NCI-H2081 treated with DMSO at 0.1 percent for 48 hours (cell line): ENCODE results near the gene ACSL3.

ENCODE experiments used
- DNase-seq: peaks from one replicate; lab custom pipeline; 2025; lab: John Stamatoyannopoulos, UW

The ACSL3 gene

DNA sequence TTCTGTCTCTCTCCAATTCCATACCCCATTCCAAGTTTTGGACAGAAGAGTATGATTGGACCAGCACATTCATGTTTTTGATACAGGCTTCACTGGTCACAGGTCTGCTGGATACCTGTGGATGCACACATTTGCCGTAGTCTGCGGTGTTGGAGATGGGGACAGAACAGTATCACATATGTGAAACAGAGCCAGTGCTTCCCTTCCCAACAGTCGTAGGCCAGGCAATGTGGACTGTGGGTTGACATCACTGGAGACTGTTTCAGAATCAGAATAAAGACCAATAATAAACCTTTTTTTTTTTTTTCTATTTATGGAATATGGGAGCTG, 18.7 kb downstream of the ACSL3 start:
- DNase-seq, result no peak

DNA sequence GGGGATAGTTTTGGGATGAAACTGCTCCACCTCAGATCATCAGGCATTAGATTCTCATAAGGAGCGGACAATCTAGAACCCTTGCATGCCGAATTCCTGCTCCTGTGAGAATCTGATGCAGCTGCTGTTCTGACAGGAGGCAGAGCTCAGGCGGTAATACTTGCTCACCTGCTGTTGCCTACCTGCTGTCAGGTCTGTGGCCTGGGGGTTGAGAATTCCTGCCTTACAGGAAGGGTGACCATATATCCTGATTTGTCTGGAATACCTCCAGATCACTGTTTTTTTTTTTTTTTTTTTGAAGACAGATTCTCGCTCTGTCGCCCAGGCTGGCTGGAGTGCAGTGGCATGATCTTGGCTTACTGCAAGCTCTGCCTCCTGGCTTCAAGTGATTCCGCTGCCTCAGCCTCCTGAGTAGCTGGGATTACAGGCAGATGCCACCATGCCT, 21.7 kb downstream of the ACSL3 start:
- DNase-seq, result no peak

DNA sequence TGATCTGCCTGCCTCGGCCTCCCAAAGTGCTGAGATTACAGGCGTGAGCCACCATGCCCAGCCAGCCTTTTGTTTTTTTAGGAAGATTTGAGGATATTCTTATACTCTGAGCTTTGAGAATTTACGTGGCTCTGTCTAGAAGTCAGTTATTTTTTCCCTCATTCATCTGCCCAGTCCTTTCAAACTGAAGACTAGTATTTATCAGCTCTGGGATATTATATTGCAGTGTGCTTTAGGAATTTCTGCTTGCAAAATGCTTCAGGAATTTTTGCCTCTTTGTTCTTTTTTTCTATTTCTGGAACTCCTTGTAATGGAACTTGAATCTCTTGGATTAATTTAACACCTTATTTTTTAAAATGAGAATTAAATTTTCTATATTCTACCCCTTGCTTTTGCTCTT, 22.6 kb downstream of the ACSL3 start:
- no peak for DNase-seq

DNA sequence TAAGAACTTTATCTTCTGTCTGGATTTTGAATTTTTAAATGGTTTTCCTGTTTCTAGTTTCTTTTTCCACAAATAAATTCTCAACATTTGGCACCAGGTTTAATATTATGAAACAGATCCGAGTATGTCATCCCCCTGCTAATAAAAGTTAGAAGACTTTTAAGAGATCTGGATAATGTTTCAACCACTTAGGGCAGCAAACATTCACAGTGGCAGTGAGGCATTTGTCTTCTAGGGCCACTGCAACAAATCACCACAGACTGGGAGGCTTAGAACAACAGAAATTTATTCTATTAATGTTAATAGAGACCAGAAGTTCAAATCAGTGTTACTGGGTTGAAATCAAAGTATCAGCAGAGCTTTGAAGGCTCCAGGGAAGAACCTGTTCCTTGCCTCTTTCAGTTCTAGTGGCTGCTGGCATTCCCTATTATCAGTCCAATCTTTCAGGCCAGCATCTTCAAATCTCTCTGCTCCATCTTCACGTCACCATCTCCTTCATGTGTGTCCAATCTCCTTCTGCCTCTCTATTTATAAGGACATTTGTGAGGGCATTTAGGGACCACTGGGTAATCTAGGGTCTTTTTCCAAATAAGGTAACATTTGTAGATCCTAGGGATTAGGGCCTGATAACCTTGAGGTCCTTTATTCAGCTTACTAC, 23.4 kb downstream of the ACSL3 start:
- DNase-seq, result no peak

DNA sequence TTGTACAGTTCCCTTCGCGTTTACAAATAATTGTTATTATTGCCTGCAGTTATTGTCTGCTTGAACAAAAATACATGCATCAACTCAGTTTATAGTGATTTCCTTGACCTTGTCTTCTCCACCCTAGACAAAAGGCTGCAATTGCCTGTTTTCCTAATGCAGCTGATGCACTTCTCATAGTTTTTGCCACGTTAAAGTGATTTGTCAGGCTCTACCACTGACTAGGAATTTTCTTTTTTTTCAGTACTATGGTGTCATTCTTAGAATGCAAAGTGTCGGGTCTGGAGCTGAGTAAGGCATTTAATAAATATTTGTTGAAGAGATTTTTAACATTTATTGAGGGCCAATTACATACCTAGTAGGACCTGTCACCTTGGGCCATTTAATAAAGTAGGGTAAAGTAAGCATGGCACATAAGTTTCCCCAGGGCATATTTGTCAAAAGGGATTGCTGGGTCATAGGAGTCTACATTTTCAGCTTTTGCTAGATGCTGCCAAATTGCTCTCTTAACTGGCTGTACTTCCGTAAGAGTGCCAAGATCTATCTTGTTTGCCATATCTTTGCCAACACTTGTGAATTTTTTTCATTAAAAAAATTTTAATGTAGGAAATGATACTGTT, 24.1 kb downstream of the ACSL3 start:
- DNase-seq, result no peak

DNA sequence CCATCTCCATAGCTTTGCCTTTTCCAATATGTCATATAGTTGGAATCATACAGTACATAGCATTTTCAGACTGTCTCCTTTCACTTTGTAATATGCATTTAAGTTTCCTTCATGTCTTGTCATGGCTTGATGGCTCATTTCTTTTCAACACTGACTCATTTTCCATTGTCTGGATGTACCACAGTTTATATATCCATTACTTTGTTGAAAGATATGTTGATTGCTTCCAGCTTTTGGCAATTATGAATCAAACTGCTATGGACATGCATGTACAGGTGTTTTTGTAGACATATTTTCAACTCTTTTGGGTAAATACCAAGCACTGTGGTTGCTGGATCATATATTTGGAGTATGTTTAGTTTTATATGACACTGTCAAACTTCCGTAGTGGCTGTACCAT, 26.3 kb downstream of the ACSL3 start:
- DNase-seq, result no peak

DNA sequence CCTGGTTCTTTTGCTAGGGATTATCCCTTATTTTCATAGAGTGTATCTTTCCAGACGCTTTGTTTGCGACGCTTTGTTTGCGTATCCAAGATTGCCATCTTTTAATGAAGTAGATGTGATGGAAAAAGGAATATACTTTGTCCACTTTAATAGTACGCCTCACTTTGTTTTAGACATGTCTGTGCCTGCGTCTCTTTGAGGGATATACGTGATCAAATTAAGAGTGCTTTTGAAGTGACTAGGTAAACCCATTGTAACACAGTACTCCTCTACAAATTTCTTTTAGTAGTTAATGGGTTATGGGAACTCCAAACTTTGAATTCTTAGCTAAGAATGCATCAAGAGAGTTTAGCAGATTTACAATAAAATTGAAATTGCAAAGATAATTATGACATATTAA, 27.9 kb downstream of the ACSL3 start:
- DNase-seq, result no peak

DNA sequence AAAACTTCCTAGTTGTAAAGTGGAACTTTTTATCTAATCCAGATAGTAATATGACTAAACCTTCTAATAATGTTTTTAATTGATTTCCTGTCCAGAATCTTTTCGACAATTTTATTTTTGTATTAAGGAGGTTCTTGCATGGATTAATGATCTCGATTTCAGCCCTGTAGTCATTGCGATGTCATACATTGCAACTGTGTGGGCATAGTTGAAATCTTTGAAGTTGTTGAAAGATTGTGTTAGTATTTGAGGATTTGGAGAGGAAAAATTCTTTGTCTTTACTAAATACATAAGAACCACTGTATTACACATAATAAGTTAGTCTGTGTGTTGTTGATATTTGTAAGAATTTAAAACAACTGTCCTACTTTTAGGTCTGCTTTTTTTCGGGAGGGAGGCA, 31.1 kb downstream of the ACSL3 start:
- DNase-seq, result no peak

DNA sequence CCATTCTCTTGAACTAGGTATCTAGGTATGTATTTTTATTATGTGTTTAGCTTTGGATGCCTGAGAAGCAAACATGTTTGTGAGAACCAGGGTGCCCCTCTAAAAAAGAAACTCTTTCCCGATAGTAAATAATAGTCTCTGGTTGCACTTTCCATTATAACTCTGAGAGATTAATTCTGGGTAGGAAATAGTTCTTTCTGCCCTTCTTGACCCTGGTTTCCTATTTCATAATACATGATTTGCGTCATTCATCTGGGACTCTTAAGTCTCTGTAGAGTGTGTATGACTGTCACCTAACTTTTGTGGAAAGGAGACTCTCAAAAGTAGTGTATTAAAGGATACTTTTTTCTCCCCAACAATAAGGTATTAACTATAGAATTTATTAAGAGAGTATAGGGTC, 31.5 kb downstream of the ACSL3 start:
- DNase-seq, result no peak

DNA sequence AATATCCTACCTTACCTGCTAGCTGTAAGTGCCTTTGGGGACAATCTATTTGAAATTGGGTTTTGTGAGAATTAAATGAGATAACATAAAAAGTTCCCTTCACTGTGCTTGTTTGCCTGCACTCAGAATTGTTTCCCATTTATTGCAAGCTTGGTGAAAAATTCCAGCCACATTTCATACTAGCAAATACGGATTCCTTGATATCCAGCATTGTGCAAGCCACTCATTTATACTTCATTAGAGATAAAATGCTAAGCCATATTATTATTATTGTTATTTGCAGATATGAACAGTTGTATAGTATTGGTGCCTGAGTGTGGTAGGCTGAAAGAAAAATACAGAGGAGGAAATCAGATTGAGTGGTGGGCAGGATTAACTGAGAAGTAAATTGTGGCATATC, 31.9 kb downstream of the ACSL3 start:
- DNase-seq, result no peak

DNA sequence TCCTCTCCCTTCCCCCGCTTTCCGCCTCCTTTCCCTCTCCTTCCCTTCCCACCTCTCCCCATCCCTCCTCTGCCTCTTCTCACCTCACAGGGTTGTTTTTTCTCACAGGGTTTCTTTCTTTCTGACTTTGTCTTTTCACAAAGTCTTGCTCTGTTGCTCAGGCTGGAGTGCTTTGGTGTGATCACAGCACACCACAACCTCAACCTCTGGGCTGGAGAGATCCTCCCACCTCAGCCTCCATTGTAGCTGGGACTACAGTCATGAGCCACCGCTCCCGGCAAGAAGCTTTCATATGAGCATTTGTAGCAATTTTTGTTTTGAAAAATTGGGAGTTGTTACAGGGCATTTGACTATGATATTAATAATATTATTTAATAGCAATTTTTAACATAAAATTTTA, 32.9 kb downstream of the ACSL3 start:
- DNase-seq, result no peak

DNA sequence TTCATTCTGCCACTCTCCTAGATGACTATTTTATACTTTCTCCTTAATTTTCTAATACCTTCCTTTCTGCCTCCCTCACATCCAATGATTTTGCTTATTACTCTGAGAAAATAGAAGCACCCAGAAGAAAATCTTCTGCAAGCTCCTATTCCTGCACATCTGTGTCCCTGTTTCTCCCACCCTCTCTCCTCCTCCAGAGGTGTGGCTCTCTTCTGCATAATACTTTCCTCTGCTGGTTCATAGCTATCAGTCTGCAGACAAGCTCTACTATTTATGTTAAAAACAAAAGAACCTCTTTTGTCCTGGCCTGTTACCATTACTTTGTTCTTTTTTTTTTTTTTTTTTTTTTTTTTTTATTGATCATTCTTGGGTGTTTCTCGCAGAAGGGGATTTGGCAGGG, 34.3 kb downstream of the ACSL3 start:
- DNase-seq, result no peak

DNA sequence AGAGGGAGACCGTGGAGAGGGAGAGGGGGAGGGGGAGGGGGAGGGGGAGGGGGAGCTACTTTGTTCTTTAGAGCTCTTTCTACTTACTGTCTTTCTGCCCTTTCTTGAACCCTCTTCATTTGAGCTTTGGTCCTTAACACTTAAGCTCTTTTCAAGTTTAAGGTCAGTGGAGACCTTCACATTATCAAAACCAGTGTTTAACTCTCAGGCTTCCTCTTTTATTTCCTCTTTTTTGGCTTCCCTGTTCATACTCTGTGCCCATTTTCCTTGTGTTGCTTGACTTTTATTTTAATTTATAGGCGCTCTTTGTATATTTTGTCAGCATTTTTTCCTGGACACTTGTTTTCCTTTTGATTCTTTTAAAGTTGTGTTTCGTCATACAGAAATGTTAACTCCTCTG, 37.1 kb downstream of the ACSL3 start:
- DNase-seq, result no peak

DNA sequence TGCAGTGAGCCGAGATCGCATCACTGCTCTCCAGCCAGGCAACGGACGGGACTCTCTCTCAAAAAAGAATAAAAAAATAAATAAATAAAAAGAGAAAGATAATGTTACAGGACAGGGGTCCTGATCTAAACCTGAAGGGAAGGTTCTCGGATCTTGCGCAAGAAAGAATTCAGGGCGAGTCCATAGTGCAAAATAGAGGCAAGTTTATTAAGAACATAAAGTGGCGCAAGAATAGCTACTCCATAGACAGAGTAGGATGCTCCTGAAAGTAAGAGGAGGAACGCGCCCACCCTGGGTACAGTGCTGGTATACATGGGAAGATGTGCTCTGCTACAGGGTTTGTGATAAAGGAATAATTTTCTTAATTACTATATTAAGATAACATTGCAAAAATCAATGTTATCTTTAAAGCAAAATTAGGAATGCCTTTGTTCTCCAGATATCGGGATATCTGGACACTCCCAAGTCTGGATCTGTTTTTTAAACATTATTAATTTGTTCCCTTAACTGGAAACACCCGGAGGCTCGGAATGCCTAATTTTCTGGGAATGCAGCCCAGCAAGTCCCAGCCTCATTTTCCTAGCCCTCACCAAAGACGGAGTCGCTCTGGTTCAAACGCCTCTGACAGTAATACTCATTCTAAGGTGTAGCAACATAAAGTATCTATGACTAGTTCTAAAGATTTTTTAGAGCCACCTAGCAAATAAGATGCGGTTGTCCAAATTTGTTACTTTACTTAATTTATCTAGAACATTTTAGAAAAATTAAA, 38.8 kb downstream of the ACSL3 start:
- DNase-seq, result no peak

DNA sequence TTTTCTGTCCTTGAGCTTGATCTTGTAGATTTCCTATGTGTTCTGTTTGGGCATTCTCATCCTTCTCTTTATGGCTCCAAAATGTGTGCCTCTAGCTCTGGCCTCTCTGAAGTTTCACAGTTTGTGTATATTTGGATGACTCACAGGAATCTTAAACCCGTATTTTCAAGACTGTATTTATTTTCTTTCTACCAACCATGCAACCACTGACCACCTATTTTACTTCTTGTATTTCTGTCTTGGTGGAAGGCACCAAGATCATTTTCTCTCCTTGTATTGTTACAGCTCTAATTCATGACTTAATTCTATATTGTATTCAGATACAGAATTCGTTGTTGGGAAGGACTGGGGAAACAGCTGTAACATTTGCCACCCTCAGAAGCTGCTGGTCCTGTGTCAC, 39.5 kb downstream of the ACSL3 start:
- DNase-seq, result no peak

DNA sequence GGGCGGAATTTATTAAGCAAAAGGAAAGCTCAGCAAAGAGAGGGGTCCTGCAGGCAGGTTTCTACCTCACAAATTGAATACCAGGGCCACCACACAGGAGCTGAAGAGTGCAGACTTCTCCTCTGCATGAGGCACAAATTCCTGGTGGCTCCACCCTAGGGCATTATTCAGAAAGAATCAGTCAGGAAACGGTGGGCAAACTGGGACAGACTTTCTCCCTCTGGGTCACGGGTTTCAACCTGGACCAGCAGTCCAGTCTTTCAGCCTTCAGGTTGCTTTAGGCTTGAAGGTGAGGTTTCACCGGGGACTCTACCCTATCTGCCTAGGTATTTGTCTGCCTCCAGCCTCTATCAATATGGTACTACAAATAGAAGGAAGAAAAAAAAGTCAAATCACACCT, 41.8 kb downstream of the ACSL3 start:
- no peak for DNase-seq

DNA sequence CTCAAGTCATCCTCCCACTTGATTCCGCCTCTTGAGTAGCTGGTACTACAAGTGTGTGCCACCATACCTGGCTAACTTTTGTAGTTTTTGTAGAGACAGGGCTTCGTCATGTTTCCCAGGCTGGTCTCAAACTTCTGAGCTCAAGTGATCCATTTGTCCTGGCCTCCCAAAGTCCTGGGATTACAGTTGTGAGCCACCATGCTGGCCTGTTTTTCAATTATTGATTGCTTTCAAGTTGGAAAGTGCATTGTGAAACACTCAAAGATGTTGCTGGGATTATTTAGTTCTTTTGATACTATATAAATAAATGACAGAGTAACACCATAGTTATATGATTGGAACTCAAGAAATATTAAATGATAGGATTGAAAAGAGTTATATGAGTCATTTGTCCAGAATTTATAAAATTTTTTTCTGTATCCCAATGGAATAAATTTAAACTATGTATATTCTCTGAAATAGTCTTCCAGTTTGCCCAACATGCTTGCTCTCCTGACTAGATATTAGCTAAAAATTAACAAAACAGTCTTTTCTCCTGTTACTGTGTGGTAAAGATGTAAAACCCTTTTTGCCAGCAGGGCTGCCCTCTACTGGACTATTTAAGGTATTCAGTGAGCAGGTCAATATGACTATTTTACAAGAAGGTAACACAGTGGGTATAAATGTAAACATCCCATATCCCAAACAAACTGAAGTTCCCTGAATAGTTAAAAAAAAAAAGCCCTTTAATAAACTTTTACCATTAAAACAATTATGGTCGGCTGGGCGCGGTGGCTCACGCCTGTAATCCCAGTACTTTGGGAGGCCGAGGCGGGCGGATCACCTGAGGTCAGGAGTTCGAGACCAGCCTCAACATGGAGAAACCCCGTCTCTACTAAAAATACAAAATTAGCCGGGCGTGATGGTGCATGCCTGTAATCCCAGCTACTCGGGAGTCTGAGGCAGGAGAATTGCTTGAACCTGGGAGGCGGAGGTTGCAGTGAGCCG, 42.7 kb downstream of the ACSL3 start:
- DNase-seq, result no peak

DNA sequence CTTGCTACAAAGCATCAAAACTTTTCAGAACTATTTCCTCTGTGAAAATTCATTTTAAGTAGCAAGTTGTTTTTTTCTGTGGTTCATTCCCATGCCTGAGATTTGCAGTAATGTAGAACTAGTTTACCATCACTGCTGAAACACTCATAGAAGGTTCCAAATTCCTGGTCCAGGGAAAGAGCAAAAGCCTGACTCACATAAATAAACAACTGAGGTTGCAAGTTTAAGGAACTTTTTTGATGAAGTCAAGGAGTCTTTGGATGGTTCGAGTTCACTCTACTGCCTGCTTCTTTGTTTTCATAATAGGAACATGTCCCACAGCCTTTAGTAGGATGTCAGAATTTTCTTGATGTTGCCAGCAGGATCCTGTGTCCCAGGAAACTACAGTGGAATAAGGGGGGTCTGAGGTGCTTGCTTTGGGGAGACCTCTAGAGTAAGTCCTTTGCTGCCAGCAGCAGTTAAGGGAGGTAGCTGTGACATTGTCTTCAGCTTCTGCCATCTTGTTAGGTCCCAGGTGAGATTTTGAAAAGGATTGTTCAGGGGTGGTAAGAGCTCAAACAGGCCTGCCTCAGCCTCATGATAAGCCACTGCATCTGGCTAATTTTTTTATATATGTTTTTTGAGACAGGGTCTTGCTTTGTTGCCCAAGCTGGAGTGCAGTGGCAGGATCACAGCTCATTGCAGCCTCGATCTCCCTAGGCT, 43.9 kb downstream of the ACSL3 start:
- DNase-seq, result no peak

DNA sequence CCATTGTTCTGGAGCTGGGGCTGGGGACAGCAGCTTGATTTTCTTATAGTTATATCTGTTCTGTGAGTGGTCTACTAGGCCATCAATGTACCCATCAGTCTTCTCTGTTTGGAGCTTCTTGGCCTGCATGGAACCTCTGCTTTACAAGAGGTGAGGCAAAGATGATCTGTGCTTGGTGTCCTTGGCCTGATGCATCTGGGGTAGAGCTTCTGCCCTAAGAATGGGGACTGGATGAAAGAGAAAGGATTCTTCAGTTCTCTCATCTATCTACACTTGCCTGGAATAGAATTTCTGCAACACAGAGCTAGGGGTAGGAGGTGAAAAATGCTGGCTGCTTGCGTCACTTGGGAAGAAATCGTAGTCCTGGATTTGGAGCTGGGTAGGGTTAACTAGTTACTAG, 46.2 kb downstream of the ACSL3 start:
- DNase-seq, result no peak

DNA sequence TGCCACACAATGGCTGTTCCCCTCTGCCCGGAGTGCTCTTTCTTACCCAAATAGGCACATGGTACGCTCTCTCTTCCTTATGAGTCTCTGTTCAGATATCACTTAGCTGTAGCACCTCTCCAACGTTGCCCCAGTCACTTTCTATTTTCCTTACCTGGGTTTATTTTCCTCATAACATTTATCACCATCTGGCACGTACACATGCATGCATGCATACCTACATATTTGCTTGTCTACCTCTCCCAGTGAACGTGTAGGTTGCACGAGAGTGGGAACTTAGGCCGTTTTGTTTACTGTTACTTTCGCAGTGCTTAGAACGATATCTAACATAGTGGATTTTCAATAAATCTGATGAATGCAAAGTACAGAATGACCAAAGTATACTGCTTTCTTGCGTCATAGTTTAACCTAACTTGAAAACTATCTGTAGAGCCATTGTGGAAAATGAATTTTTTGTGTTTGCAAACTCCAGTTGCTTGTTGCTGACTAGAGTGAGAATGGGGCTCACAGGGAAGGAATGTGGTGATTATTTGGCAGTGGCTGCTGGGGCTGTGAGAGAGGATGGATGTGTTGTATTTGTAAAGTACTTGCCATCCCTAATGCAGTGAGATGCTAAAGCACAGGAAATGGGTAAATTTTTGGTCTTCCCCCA, 47.1 kb downstream of the ACSL3 start:
- DNase-seq, result no peak

DNA sequence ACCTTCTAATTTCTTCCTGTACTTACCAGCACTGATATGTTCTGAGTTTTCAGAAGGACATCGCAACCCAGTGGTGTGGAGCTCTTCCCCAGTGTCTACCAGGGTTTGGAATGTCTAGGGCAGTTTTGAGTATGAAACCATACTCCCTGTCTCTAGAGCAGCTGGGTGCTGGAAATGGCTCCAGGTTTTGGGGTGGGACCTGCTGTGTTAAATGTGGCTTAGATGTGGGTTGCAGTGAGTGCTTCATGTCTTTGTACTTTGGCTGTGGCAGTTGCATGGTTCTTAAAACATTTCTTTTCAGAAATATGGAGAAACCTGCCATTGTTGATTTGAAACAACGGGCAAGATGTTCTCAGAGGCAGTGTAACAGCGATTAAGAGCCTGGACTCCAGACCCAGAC, 48.5 kb downstream of the ACSL3 start:
- DNase-seq, result no peak
